Esophagus muscularis mucosa (tissue), 4 donors: Measurements from ENCODE around the gene ZSWIM5. TPM values are rescaled to one million over a fixed set of nuclear protein-coding genes. Genes with fewer than 3 reads are reported as not detected.
"Not testable (repeated sequence)": the region's sequence is repeated elsewhere in the genome, so short reads cannot be mapped to it uniquely, and the experiment has no call there.

ENCODE experiments used
- DNase-seq: peaks from one replicate; pipeline ENCODE4 v3.0.0-alpha.2; 2017; ENCODE audit errors: extremely low spot score
- H3K27ac ChIP-seq, 4 donors: fragments of 200-600 bp; sonication (generic); replicated peaks in 1 of 4; 1 replicate in 3 of 4; 2 replicates in 1 of 4; pipeline ENCODE4 v1.5.1; 2016 to 2019; ENCODE audit warnings: mild to moderate bottlenecking in 1 of 4
- H3K27me3 ChIP-seq, 4 donors: fragments of 200-600 bp; sonication (generic); one replicate each; pipeline versions ENCODE4 v1.5.1 to v1.6.0; 2016 to 2019
- H3K36me3 ChIP-seq, 4 donors: fragments of 200-600 bp; sonication (generic); one replicate each; pipeline ENCODE4 v1.5.1; 2016 to 2019
- H3K4me1 ChIP-seq, 4 donors: fragments of 200-600 bp; sonication (generic); one replicate each; pipeline ENCODE4 v1.5.1; 2016 to 2019
- H3K4me3 ChIP-seq, 4 donors: fragments of 200-600 bp; sonication (generic); 1 replicate in 2 of 4; 2 replicates in 2 of 4; pipeline ENCODE4 v1.5.1; 2016 to 2019; ENCODE audit warnings: mild to moderate bottlenecking in 4 of 4, moderate library complexity in 1 of 4
- H3K9me3 ChIP-seq, 4 donors: fragments of 200-600 bp; sonication (generic); 1 replicate in 3 of 4; 2 replicates in 1 of 4; pipeline ENCODE4 v1.5.1; 2016 to 2019
- CTCF ChIP-seq, 3 experiments: fragments of 200-600 bp in 2 of 3; fragments of 450-650 bp in 1 of 3; sonication (generic) in 2 of 3; IDR thresholded peaks; one replicate each; pipeline ENCODE4 v1.5.1; 2017 to 2019; ENCODE audit warnings: antibody characterized with exemption in 3 of 3, mild to moderate bottlenecking in 2 of 3, moderate library complexity in 1 of 3
- EP300 ChIP-seq: sonication (generic); formaldehyde crosslinking; IDR thresholded peaks from one replicate; pipeline ENCODE4 v1.6.1; 2017; ENCODE audit warnings: antibody characterized with exemption
- POLR2A ChIP-seq: fragments of 450-650 bp; IDR thresholded peaks from one replicate; pipeline ENCODE4 v1.6.1; 2017; ENCODE audit warnings: antibody characterized with exemption, moderate library complexity, mild to moderate bottlenecking, low read depth
- POLR2AphosphoS5 ChIP-seq, 2 donors: sonication (generic); formaldehyde crosslinking; IDR thresholded peaks; one replicate each; pipeline ENCODE4 v1.6.1; 2017; ENCODE audit warnings: antibody characterized with exemption in 2 of 2
- WGBS: methylation state at CpG from one replicate; pipeline ENCODE4 v1.1.5; 2018; 5-methylcytosine and 5-hydroxymethylcytosine counted together
- intact Hi-C: fragments of 100-400 bp; cut with DNase I; formaldehyde crosslinking; loops from one replicate; pipeline ENCODE4 v1.15.1; 2023
- total RNA-seq, 4 donors: library from RNA; depleted of rRNA; stranded (reverse); fragments of >200 nt; gene quantifications; one replicate each; pipeline versions ENCODE4 v1.1.0 to v1.2.1, GENCODE V29; 2016

The ZSWIM5 gene
- total RNA-seq, 4 donors from 2014 or later = 3.3 to 6.2 (median 5.3) TPM

GRCh38 chr1:45103534-45103933 is 102.9 kb downstream of the ZSWIM5 start:
- TF ChIP-seq POLR2AphosphoS5 (IDR thresholded peaks at IDR 0.05) = no peak
- no peak for TF ChIP-seq EP300
- no peak for TF ChIP-seq POLR2A
- TF ChIP-seq CTCF (IDR thresholded peaks at IDR 0.05) = no peak
- no peaks in the 10 kb centered on the region for H3K36me3 ChIP-seq
- peaks cover 0 to 3% (median 0%) of the 10 kb centered on the region in 4 donors for H3K4me1 ChIP-seq
- intact Hi-C loops = no loop called here
- no peak for DNase-seq
- no peak overlapping the region for H3K27ac ChIP-seq
- H3K4me3 ChIP-seq = no peak overlapping the region
- H3K9me3 ChIP-seq = no peaks in the 10 kb centered on the region
- no peaks in the 10 kb centered on the region for H3K27me3 ChIP-seq

- no peak overlapping the region for H3K4me3 ChIP-seq
- H3K4me1 ChIP-seq = peaks cover 0 to 5% (median 2%) of the 10 kb centered on the region in 4 donors
- no peak for TF ChIP-seq POLR2A
- TF ChIP-seq POLR2AphosphoS5 (IDR thresholded peaks at IDR 0.05) = no peak
- no peak for TF ChIP-seq CTCF (IDR thresholded peaks at IDR 0.05)
- no peak for TF ChIP-seq EP300
- H3K27ac ChIP-seq = no peak overlapping the region
- no peaks in the 10 kb centered on the region for H3K27me3 ChIP-seq
- DNase-seq = no peak
- no peaks in the 10 kb centered on the region for H3K36me3 ChIP-seq
- H3K9me3 ChIP-seq = no peaks in the 10 kb centered on the region
- intact Hi-C loops = no loop called here
Observed at GRCh38 chr1:45101947-45102346, 104.5 kb downstream of the ZSWIM5 start.

GRCh38 chr1:45101528-45101927 is 104.9 kb downstream of the ZSWIM5 start:
- H3K4me1 ChIP-seq, DNase-seq, H3K27me3 ChIP-seq, intact Hi-C loops, H3K4me3 ChIP-seq, H3K27ac ChIP-seq, H3K9me3 ChIP-seq, H3K36me3 ChIP-seq: not testable (repeated sequence)
- WGBS = 92% methylated on average over 5 of the region's 5 CpGs

GRCh38 chr1:45097944-45098343 is 108.5 kb downstream of the ZSWIM5 start:
- 100% methylated on average over 1 of the region's 1 CpG for WGBS
- Histone ChIP-seq H3K4me1 (peaks cover 0 to 9% (median 7%) of the 10 kb centered on the region in 4 donors), H3K27ac (no peak overlapping the region), H3K9me3 (no peaks in the 10 kb centered on the region), H3K4me3 (no peak overlapping the region), H3K27me3 (no peaks in the 10 kb centered on the region), H3K36me3 (no peaks in the 10 kb centered on the region)
- no peak for DNase-seq
- TF ChIP-seq POLR2AphosphoS5 (IDR thresholded peaks at IDR 0.05) = no peak
- TF ChIP-seq CTCF (IDR thresholded peaks at IDR 0.05) = no peak
- TF ChIP-seq EP300 = no peak
- TF ChIP-seq POLR2A = no peak
- intact Hi-C loops = no loop called here

- no peak for TF ChIP-seq CTCF (IDR thresholded peaks at IDR 0.05)
- TF ChIP-seq EP300 = no peak
- no peak for TF ChIP-seq POLR2AphosphoS5 (IDR thresholded peaks at IDR 0.05)
- no peak for TF ChIP-seq POLR2A
- intact Hi-C loops = no loop called here
- no peaks in the 10 kb centered on the region for H3K27me3 ChIP-seq
Observed at GRCh38 chr1:45097079-45097478, 109.3 kb downstream of the ZSWIM5 start.

More at GRCh38 chr1:45097079-45097478, 109.3 kb downstream of the ZSWIM5 start:
- no peak overlapping the region for H3K27ac ChIP-seq
- H3K36me3 ChIP-seq = no peaks in the 10 kb centered on the region
- WGBS = 51% methylated on average over 2 of the region's 2 CpGs
- H3K4me1 ChIP-seq = peaks cover 0 to 9% (median 7%) of the 10 kb centered on the region in 4 donors
- H3K4me3 ChIP-seq = no peak overlapping the region
- H3K9me3 ChIP-seq = no peaks in the 10 kb centered on the region
- DNase-seq = no peak
